ENCODE data around the gene TECRL. TPM values are rescaled to one million over a fixed set of nuclear protein-coding genes. Genes with fewer than 3 reads are reported as not detected.

Gene TECRL
- total RNA-seq, 4 donors from 2014 or later = not detected

- intact Hi-C loops (cut with DNase I; ENCODE audit: low total_unique reads) = no loop called here
- WGBS, 2 donors = 41 to 45% methylated on average over 2 of the region's 2 CpGs
- H3K4me3 ChIP-seq (ENCODE audit: low read depth, poor library complexity, severe bottlenecking) = no peak overlapping the region
- no peak for TF ChIP-seq POLR2A (IDR thresholded peaks at IDR 0.05)
- TF ChIP-seq CTCF (IDR thresholded peaks at IDR 0.05) = no peak
- no peak for DNase-seq (ENCODE audit: low spot score in 2 of 2)
Observed at GRCh38 chr4:64402684-64403083, 6.6 kb downstream of the TECRL start.

- TF ChIP-seq CTCF (IDR thresholded peaks at IDR 0.05) (no peak), POLR2A (IDR thresholded peaks at IDR 0.05) (no peak)
- no peak overlapping the region for H3K4me3 ChIP-seq (ENCODE audit: low read depth, poor library complexity, severe bottlenecking)
- DNase-seq (ENCODE audit: low spot score in 2 of 2) = no peak
- WGBS, 2 donors = 76 to 78% methylated on average over 5 of the region's 5 CpGs
- intact Hi-C loops (cut with DNase I; ENCODE audit: low total_unique reads) = no loop called here
Observed at GRCh38 chr4:64399313-64400109, 9.7 kb downstream of the TECRL start.

- H3K4me3 ChIP-seq (ENCODE audit: low read depth, poor library complexity, severe bottlenecking) = no peak overlapping the region
- intact Hi-C loops (cut with DNase I; ENCODE audit: low total_unique reads) = no loop called here
- WGBS, 2 donors = 85 to 87% methylated on average over 3 of the region's 3 CpGs
- DNase-seq (ENCODE audit: low spot score in 2 of 2) = no peak
- TF ChIP-seq POLR2A (IDR thresholded peaks at IDR 0.05) (no peak), CTCF (IDR thresholded peaks at IDR 0.05) (no peak)
Observed at GRCh38 chr4:64394469-64394868, 14.8 kb downstream of the TECRL start.

GRCh38 chr4:64388252-64388651 lies 21.0 kb downstream of the TECRL start:
- intact Hi-C loops (cut with DNase I; ENCODE audit: low total_unique reads) = no loop called here
- no peak overlapping the region for H3K4me3 ChIP-seq (ENCODE audit: low read depth, poor library complexity, severe bottlenecking)
- no peak for DNase-seq (ENCODE audit: low spot score in 2 of 2)
- WGBS, 2 donors = 79 to 86% methylated on average over 1 of the region's 1 CpG
- TF ChIP-seq CTCF (IDR thresholded peaks at IDR 0.05) = no peak
- no peak for TF ChIP-seq POLR2A (IDR thresholded peaks at IDR 0.05)

GRCh38 chr4:64385220-64385619 lies 24.0 kb downstream of the TECRL start:
- TF ChIP-seq POLR2A (IDR thresholded peaks at IDR 0.05) = no peak
- no peak for TF ChIP-seq CTCF (IDR thresholded peaks at IDR 0.05)
- 90 to 93% methylated on average over 1 of the region's 1 CpG for WGBS, 2 donors

More at GRCh38 chr4:64385220-64385619, 24.0 kb downstream of the TECRL start:
- DNase-seq (ENCODE audit: low spot score in 2 of 2) = no peak
- intact Hi-C loops (cut with DNase I; ENCODE audit: low total_unique reads) = no loop called here
- H3K4me3 ChIP-seq (ENCODE audit: low read depth, poor library complexity, severe bottlenecking) = no peak overlapping the region

Measured in lower leg skin (tissue), 4 donors.